HEK293 (cell line): ENCODE results near the gene TP53AIP1.

ENCODE experiments used
- CTCF ChIA-PET: fragments of 350-600 bp; formaldehyde crosslinking; extraction: SDS; loops from one replicate; lab custom pipeline; 2021; ENCODE audit warnings: antibody characterized with exemption; lab: Yijun Ruan, JAX
- POLR2A ChIA-PET: fragments of 300-600 bp; formaldehyde crosslinking; extraction: SDS; loops from one replicate; lab custom pipeline; 2020; ENCODE audit warnings: antibody characterized with exemption, inconsistent platforms; lab: Yijun Ruan, JAX
- H3K27ac ChIP-seq: fragments of 200-500 bp; sonication (Bioruptor generic); 2 replicates; pipeline ENCODE4 v1.5.1; 2014; ENCODE audit warnings: low read depth, low read length, control low read depth, inconsistent platforms; ENCODE audit errors: extremely low read depth
- H3K36me3 ChIP-seq, 2 experiments: fragments of 200-500 bp in 1 of 2; sonication (Bioruptor generic) in 1 of 2; 1 replicate in 1 of 2; 2 replicates in 1 of 2; pipeline ENCODE4 v1.5.1; 2014 to 2017; ENCODE audit warnings: inconsistent platforms in 2 of 2, low read length in 2 of 2; ENCODE audit not compliant: control insufficient read depth in 2 of 2, insufficient read depth in 1 of 2
- H3K4me1 ChIP-seq: fragments of 200-500 bp; sonication (Bioruptor generic); 2 replicates; pipeline ENCODE4 v1.5.1; 2014; ENCODE audit warnings: mild to moderate bottlenecking, low read length, inconsistent platforms; ENCODE audit not compliant: control insufficient read depth, insufficient read depth
- H3K4me3 ChIP-seq: 2 replicates; pipeline ENCODE4 v1.5.1; 2011; ENCODE audit warnings: low read depth, mild to moderate bottlenecking, control low read depth, low read length, moderate library complexity
- H3K9me3 ChIP-seq: fragments of 200-500 bp; sonication (Bioruptor generic); 2 replicates; pipeline ENCODE4 v1.5.1; 2014; ENCODE audit warnings: low read depth, low read length, inconsistent platforms; ENCODE audit not compliant: control insufficient read depth, insufficient read depth
- BCL11A ChIP-seq: fragments of 450-650 bp; formaldehyde crosslinking; IDR thresholded peaks from 2 replicates; pipeline ENCODE4 v1.5.1; 2016; ENCODE audit warnings: low read depth, missing biosample characterization, missing genetic modification characterization
- GLI2 ChIP-seq: fragments of 450-650 bp; formaldehyde crosslinking; IDR thresholded peaks from 2 replicates; pipeline ENCODE4; 2017; ENCODE audit warnings: missing biosample characterization, missing genetic modification characterization, low read depth, borderline replicate concordance
- GLIS1 ChIP-seq: fragments of 450-650 bp; formaldehyde crosslinking; IDR thresholded peaks from 2 replicates; pipeline ENCODE4 v1.5.1; 2016; ENCODE audit warnings: missing biosample characterization, missing genetic modification characterization
- ZNF169 ChIP-seq: fragments of 450-650 bp; formaldehyde crosslinking; IDR thresholded peaks from 2 replicates; pipeline ENCODE4 v1.5.1; 2016; ENCODE audit warnings: missing biosample characterization, missing genetic modification characterization
- ZNF223 ChIP-seq: fragments of 450-650 bp; formaldehyde crosslinking; IDR thresholded peaks from 2 replicates; pipeline ENCODE4 v1.5.1; 2016; ENCODE audit warnings: missing biosample characterization, missing genetic modification characterization
- ZNF24 ChIP-seq: fragments of 450-650 bp; formaldehyde crosslinking; IDR thresholded peaks from 2 replicates; pipeline ENCODE4 v1.5.1; 2016; ENCODE audit warnings: missing biosample characterization, missing genetic modification characterization
- ZNF394 ChIP-seq: fragments of 450-650 bp; formaldehyde crosslinking; IDR thresholded peaks from 2 replicates; pipeline ENCODE4 v1.5.1; 2016; ENCODE audit warnings: missing biosample characterization, missing genetic modification characterization, mild to moderate bottlenecking, moderate library complexity, borderline replicate concordance
- ZNF416 ChIP-seq: fragments of 450-650 bp; formaldehyde crosslinking; IDR thresholded peaks from 2 replicates; pipeline ENCODE4 v1.5.1; 2016; ENCODE audit warnings: missing biosample characterization, missing genetic modification characterization
- ZNF530 ChIP-seq: fragments of 450-650 bp; formaldehyde crosslinking; IDR thresholded peaks from 2 replicates; pipeline ENCODE4 v1.5.1; 2016; ENCODE audit warnings: low read depth, missing biosample characterization, missing genetic modification characterization
- ZNF585B ChIP-seq: fragments of 450-650 bp; formaldehyde crosslinking; IDR thresholded peaks from 2 replicates; pipeline ENCODE4 v1.5.1; 2016; ENCODE audit warnings: missing biosample characterization, missing genetic modification characterization
- ZNF596 ChIP-seq: fragments of 450-650 bp; IDR thresholded peaks from 2 replicates; pipeline ENCODE4 v1.5.0; 2018; ENCODE audit warnings: missing biosample characterization, mild to moderate bottlenecking, missing genetic modification characterization, moderate library complexity
- ZNF624 ChIP-seq: fragments of 450-650 bp; formaldehyde crosslinking; IDR thresholded peaks from 2 replicates; pipeline ENCODE4 v1.5.1; 2017; ENCODE audit warnings: missing biosample characterization, missing genetic modification characterization
- ZNF670 ChIP-seq: fragments of 450-650 bp; formaldehyde crosslinking; IDR thresholded peaks from 2 replicates; pipeline ENCODE4 v1.5.1; 2016; ENCODE audit warnings: missing biosample characterization, missing genetic modification characterization, low read depth
- ZNF707 ChIP-seq: fragments of 450-650 bp; formaldehyde crosslinking; IDR thresholded peaks from 2 replicates; pipeline ENCODE4 v1.5.1; 2016; ENCODE audit warnings: missing biosample characterization, missing genetic modification characterization
- ZSCAN16 ChIP-seq: fragments of 450-650 bp; formaldehyde crosslinking; IDR thresholded peaks from 2 replicates; pipeline ENCODE4 v1.5.1; 2016; ENCODE audit warnings: missing biosample characterization, missing genetic modification characterization
- ZSCAN23 ChIP-seq: fragments of 450-650 bp; formaldehyde crosslinking; IDR thresholded peaks from 2 replicates; pipeline ENCODE4 v1.5.1; 2016; ENCODE audit warnings: missing biosample characterization, missing genetic modification characterization
- TF ChIP-seq, protein P1 (sequence below): fragments of 450-650 bp; formaldehyde crosslinking; IDR thresholded peaks from 2 replicates; pipeline ENCODE4 v1.5.1; 2016; ENCODE audit warnings: missing biosample characterization, missing genetic modification characterization
- TF ChIP-seq, protein P2 (sequence below): fragments of 450-650 bp; formaldehyde crosslinking; IDR thresholded peaks from 2 replicates; pipeline ENCODE4 v1.5.1; 2016; ENCODE audit warnings: missing biosample characterization, missing genetic modification characterization
- TF ChIP-seq, protein P3 (sequence below): IDR thresholded peaks from 2 replicates; pipeline ENCODE4 v1.6.1; 2011; ENCODE audit warnings: mild to moderate bottlenecking, low read depth, low read length, borderline replicate concordance
- TF ChIP-seq, protein P4 (sequence below): fragments of 450-650 bp; formaldehyde crosslinking; IDR thresholded peaks from 2 replicates; pipeline ENCODE4 v1.5.1; 2017; ENCODE audit warnings: missing biosample characterization, missing genetic modification characterization
- TF ChIP-seq, protein P5 (sequence below): fragments of 450-650 bp; formaldehyde crosslinking; IDR thresholded peaks from 2 replicates; pipeline ENCODE4 v1.5.1; 2016; ENCODE audit warnings: missing biosample characterization, missing genetic modification characterization, borderline replicate concordance

TP53AIP1 gene

DNA sequence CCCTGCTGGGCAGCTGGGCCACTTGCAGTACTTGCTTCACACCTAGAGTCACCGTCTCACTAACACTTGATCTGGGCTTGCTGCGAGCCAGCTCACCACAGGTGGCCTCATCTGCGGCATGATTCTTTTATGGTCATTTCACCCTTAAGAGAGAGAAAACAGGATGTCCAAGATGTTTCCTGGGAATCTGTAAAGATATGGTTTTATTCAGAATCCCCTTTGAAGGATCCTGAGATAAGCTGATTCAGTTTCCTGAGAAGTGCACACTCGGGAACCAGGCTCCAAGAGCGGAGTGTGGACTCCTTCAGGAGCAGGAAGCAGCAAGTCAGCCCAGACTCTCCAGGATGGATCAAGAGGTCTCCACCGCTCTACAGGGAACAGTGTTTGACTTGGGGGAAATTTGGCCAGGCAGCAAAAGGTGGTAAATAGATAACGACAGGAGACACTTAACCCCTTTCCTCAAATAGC is 21.8 kb upstream of the TP53AIP1 start (continued):
- TF ChIP-seq ZNF596 (tag by site-specific recombination) (no peak), ZNF585B (tag by site-specific recombination) (no peak), ZNF530 (no peak), ZNF394 (tag by site-specific recombination) (no peak), ZNF624 (tag by site-specific recombination) (no peak), ZSCAN23 (no peak)

DNA sequence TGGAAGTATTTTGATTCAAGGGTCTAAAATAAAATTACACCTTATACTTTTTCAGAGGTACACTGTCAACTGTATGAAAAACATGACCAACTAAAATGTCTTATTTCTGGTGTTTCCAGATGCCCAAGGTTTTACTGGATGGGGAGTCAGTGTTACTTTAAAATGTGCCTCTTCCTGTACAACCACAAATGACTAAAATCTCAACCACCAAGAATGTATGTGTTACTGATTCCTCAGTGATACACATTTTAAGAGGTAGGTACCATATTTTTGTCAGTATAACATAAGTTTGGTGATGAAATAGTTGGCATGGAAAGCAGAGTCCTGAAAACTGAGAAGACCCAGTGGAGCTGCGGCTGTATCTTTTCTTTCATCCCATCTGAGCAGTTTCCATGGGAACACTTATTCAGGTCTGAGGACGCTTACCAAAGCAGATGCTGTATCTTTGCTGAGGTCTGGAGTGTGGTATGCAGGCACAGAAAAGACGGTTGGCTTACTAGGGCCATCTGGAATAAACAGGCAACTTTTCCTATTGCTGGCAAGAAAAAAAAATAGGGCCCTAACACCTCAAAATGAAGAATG is 21.2 kb upstream of the TP53AIP1 start:
- CTCF ChIA-PET, result interaction anchor here (1.1 to 18.1 kb wide), 2 partner anchors 69 to 75 kb away, joined by 3 to 556 read pairs; partner anchors contain the start of gene KCNJ5

DNA sequence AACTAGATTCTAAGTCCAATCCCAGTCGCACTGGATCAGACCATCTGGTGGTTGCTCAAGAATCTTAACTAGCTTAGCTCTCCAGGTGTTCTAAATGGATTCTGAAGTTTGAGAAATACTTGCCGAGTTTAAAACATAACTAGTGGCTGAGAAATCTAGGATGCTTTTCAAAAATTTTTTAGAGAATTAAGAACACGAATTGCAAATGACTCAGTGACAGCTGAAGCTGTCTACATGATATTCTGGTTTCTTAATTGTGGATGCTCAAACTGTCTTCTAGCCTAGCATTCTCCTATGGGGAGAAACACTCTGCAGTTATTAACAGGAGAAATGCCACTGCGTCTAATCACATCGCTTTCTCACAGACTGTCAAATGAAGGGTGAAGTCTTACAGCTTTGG is 20.2 kb upstream of the TP53AIP1 start:
- CTCF ChIA-PET, result interaction anchor here (18.1 kb wide), 1 partner anchor 74 kb away, joined by 556 read pairs; the partner anchor contains the start of gene KCNJ5
- POLR2A ChIA-PET, result no interaction called here
- H3K27ac ChIP-seq, result no peak overlapping the region

More for the DNA sequence above, 21.2 kb upstream of the TP53AIP1 start:
- Histone ChIP-seq H3K27ac (no peak overlapping the region), H3K4me1 (peaks cover 11% of the 10 kb centered on the region), H3K36me3 (peaks cover 0 to 5% of the 10 kb centered on the region in 2 experiments; a peak in 1 of 3 replicates), H3K4me3 (no peak overlapping the region), H3K9me3 (no peaks in the 10 kb centered on the region)
- POLR2A ChIA-PET, result no interaction called here
- TF ChIP-seq, protein P1, sequence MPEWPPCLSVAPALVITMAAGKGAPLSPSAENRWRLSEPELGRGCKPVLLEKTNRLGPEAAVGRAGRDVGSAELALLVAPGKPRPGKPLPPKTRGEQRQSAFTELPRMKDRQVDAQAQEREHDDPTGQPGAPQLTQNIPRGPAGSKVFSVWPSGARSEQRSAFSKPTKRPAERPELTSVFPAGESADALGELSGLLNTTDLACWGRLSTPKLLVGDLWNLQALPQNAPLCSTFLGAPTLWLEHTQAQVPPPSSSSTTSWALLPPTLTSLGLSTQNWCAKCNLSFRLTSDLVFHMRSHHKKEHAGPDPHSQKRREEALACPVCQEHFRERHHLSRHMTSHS (tag by site-specific recombination), result no peak
- TF ChIP-seq ZNF24 (tag by site-specific recombination) (no peak), ZNF169 (no peak), ZSCAN23 (no peak), ZNF223 (no peak), ZNF416 (no peak), GLI2 (no peak), GLIS1 (tag by site-specific recombination) (no peak), ZNF670 (tag by site-specific recombination) (no peak), ZNF624 (tag by site-specific recombination) (no peak)
- TF ChIP-seq, protein P2, sequence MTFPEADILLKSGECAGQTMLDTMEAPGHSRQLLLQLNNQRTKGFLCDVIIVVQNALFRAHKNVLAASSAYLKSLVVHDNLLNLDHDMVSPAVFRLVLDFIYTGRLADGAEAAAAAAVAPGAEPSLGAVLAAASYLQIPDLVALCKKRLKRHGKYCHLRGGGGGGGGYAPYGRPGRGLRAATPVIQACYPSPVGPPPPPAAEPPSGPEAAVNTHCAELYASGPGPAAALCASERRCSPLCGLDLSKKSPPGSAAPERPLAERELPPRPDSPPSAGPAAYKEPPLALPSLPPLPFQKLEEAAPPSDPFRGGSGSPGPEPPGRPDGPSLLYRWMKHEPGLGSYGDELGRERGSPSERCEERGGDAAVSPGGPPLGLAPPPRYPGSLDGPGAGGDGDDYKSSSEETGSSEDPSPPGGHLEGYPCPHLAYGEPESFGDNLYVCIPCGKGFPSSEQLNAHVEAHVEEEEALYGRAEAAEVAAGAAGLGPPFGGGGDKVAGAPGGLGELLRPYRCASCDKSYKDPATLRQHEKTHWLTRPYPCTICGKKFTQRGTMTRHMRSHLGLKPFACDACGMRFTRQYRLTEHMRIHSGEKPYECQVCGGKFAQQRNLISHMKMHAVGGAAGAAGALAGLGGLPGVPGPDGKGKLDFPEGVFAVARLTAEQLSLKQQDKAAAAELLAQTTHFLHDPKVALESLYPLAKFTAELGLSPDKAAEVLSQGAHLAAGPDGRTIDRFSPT (tag by site-specific recombination), result no peak
- TF ChIP-seq, protein P3, sequence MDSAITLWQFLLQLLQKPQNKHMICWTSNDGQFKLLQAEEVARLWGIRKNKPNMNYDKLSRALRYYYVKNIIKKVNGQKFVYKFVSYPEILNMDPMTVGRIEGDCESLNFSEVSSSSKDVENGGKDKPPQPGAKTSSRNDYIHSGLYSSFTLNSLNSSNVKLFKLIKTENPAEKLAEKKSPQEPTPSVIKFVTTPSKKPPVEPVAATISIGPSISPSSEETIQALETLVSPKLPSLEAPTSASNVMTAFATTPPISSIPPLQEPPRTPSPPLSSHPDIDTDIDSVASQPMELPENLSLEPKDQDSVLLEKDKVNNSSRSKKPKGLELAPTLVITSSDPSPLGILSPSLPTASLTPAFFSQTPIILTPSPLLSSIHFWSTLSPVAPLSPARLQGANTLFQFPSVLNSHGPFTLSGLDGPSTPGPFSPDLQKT, result no peak
- TF ChIP-seq, protein P4, sequence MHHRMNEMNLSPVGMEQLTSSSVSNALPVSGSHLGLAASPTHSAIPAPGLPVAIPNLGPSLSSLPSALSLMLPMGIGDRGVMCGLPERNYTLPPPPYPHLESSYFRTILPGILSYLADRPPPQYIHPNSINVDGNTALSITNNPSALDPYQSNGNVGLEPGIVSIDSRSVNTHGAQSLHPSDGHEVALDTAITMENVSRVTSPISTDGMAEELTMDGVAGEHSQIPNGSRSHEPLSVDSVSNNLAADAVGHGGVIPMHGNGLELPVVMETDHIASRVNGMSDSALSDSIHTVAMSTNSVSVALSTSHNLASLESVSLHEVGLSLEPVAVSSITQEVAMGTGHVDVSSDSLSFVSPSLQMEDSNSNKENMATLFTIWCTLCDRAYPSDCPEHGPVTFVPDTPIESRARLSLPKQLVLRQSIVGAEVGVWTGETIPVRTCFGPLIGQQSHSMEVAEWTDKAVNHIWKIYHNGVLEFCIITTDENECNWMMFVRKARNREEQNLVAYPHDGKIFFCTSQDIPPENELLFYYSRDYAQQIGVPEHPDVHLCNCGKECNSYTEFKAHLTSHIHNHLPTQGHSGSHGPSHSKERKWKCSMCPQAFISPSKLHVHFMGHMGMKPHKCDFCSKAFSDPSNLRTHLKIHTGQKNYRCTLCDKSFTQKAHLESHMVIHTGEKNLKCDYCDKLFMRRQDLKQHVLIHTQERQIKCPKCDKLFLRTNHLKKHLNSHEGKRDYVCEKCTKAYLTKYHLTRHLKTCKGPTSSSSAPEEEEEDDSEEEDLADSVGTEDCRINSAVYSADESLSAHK (tag by site-specific recombination), result no peak

More for the DNA sequence above, 20.2 kb upstream of the TP53AIP1 start:
- Histone ChIP-seq H3K4me1 (peaks cover 11% of the 10 kb centered on the region), H3K9me3 (no peaks in the 10 kb centered on the region)
- no peak for TF ChIP-seq BCL11A (tag by site-specific recombination)
- no peak for TF ChIP-seq ZSCAN16 (tag by site-specific recombination)
- TF ChIP-seq, protein P5, sequence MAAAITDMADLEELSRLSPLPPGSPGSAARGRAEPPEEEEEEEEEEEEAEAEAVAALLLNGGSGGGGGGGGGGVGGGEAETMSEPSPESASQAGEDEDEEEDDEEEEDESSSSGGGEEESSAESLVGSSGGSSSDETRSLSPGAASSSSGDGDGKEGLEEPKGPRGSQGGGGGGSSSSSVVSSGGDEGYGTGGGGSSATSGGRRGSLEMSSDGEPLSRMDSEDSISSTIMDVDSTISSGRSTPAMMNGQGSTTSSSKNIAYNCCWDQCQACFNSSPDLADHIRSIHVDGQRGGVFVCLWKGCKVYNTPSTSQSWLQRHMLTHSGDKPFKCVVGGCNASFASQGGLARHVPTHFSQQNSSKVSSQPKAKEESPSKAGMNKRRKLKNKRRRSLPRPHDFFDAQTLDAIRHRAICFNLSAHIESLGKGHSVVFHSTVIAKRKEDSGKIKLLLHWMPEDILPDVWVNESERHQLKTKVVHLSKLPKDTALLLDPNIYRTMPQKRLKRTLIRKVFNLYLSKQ, result no peak
- TF ChIP-seq ZNF707 (tag by site-specific recombination), result no peak
- TF ChIP-seq, all 188 proteins: peak for 0
- no peak overlapping the region for H3K4me3 ChIP-seq
- H3K36me3 ChIP-seq, result no peaks in the 10 kb centered on the region
